ENCODE results near the gene MUC5B. TPM values are rescaled to one million over a fixed set of nuclear protein-coding genes. Genes with fewer than 3 reads are reported as not detected.

The MUC5B gene
- total and polyA plus RNA-seq, 2 donors (not counting 1 experiment from before 2014, with no cell fraction given): not detected

GRCh38 chr11:1204381-1205101 lies 18.3 kb upstream of the MUC5B start:
- no peaks in the 10 kb centered on the region for H3K9me3 Mint-ChIP-seq (ENCODE audit: insufficient read depth)

More at GRCh38 chr11:1204381-1205101, 18.3 kb upstream of the MUC5B start:
- Histone ChIP-seq H3K4me1 (ENCODE audit: control insufficient read depth in 2 of 2, insufficient read depth in 2 of 2, low read length in 2 of 2) (peaks cover 0 to 6% of the 10 kb centered on the region in 2 donors), H3K4me2 (replicated peaks; ENCODE audit: low read depth, low read length, poor library complexity, severe bottlenecking) (no peak overlapping the region), H2AFZ (ENCODE audit: insufficient read depth, low read depth, low read length, poor library complexity, severe bottlenecking) (no peak overlapping the region), H3K27ac (ENCODE audit: low read length in 2 of 2) (no peak overlapping the region), H3K4me3 (ENCODE audit: control extremely low read depth in 1 of 5, extremely low read depth in 1 of 5, insufficient read depth in 1 of 5, low read depth in 2 of 5, low read length in 4 of 5) (no peak overlapping the region), H3K27me3 (replicated peaks in 1 of 4; ENCODE audit: control extremely low read depth in 1 of 4, control insufficient read depth in 3 of 4, insufficient read depth in 4 of 4, low read length in 3 of 4) (peaks cover 0 to 13% (median 0%) of the 10 kb centered on the region in 4 experiments), H3K79me2 (ENCODE audit: control insufficient read depth, insufficient read depth, low read length) (no peaks in the 10 kb centered on the region), H4K20me1 (ENCODE audit: control insufficient read depth, insufficient read depth, low read length, poor library complexity, severe bottlenecking) (no peaks in the 10 kb centered on the region), H3K9ac (ENCODE audit: low read length) (no peak overlapping the region), H3K36me3 (replicated peaks in 1 of 2; ENCODE audit: control extremely low read depth in 1 of 2, control insufficient read depth in 1 of 2, extremely low read depth in 1 of 2, insufficient read depth in 2 of 2, low read length in 1 of 2) (no peaks in the 10 kb centered on the region), H3K9me3 (ENCODE audit: control extremely low read depth in 1 of 3, control insufficient read depth in 2 of 3, insufficient read depth in 1 of 3, low read length in 2 of 3) (peaks cover 0 to 14% (median 0%) of the 10 kb centered on the region in 3 donors)
- H3K4me1 Mint-ChIP-seq: no peaks in the 10 kb centered on the region
- H3K27ac Mint-ChIP-seq: no peak overlapping the region
- DNase-seq (no peak), ATAC-seq (ENCODE audit: low read depth) (no peak)
- TF ChIP-seq CTCF (IDR thresholded peaks at IDR 0.05) (no peak), EZH2 (IDR thresholded peaks at IDR 0.05; ENCODE audit: borderline replicate concordance, insufficient read depth, low read depth, low read length, poor library complexity, severe bottlenecking) (no peak)
- H3K27me3 Mint-ChIP-seq: no peaks in the 10 kb centered on the region
- no peak overlapping the region for H3K4me3 Mint-ChIP-seq
- CTCF ChIA-PET: interaction anchor here (0.7 to 5.6 kb wide), 4 partner anchors 9 to 370 kb away, joined by 3 to 57 read pairs (median 10); no protein-coding TSS in a partner anchor
- intact Hi-C loops (cut with micrococcal nuclease): loop anchor here (5.0 kb wide), 1 partner anchor 183 kb away; the partner anchor contains the start of gene BRSK2
- POLR2A ChIA-PET: no interaction called here
- 87% methylated on average over 22 of the region's 22 CpGs for WGBS (ENCODE audit: insufficient coverage)

All from B cell (primary cell).